ENCODE measurements around the gene RGPD8.
A peak's percentile ranks its signal among the peaks of the same experiment; 100 is the strongest.
"Not testable (repeated sequence)": the region's sequence is repeated elsewhere in the genome, so short reads cannot be mapped to it uniquely, and the experiment has no call there.

The RGPD8 gene

DNA sequence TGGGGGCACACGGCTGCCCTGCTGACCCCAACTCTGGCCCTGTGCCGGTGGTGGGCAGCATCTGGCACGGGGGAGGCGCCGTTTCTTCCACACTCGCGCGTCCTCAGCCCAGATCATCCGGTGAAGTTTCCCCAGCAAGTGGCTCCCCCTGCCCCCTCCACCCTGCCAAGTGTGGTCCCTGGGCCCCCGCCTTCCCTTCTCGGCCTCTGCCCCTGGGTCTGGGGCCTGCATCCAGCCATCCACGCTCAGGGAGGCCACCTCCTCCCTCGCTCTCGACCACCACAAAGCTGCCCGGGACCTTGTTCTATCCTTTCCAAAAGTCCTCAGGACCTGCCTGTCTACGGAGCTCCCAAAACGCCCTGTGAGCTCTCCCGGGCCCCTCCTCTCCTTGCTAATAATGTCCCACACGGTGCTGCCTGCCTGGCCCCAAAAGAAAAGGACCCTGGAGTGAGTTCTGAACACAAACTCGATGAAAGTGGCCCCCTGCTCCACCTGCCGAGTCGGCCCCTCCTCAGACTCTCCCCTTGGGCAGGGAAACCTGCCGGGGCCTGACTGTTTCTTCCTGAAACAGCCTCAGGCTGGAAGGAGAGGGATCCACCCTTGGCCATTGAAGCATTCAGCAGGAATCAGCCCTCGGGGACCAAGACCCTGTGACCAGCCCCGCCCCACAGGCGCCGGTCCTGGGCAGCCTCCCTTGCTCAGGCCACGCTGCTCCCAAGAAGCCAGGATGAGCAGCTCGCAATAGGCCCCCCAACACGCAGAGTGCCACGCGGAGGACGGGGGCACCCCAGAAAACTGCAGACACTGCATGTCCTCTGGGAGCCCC, 1.7 kb upstream of the RGPD8 start:
- peak; percentile 15 for DNase-seq

DNA sequence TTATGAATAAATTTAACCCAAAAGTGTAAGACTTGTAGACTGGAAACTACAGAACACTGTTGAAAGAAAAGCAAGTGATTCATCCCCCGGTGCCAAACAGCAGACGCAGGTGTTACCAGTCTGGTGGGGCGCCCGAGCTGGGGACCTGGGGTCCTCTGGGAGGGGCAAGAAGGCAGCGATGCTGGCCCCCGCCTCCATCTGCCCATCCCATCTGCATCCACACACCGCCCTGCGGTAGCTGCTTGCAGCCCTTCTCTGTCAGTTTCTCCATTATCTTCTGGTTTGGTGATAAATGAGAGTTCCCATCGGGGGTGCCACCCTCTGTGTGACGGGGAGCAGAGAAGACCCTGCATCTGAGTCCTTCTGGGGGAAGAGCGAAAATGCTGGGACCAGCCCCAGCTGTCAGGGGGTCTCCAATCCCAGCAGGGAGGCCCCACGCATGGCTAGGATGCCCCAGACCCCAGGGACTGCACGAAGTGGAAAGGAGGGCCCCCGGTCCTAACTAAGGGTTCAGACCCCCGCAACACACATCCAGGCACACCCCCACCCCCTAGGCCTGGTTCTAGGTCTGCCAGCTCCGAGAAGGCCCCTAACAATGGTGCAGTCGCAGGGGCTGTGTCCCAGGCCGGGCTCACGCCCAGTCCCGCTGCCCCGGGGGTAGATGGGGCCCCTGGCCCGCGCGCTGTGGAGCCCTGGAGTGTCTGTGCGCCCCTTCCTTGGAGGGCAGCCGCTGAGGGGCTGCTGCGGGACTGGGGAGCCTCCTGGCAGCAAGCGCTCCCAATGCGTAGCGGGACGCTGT, 686 bp upstream of the RGPD8 start:
- DNase-seq = peak; percentile 3

DNA sequence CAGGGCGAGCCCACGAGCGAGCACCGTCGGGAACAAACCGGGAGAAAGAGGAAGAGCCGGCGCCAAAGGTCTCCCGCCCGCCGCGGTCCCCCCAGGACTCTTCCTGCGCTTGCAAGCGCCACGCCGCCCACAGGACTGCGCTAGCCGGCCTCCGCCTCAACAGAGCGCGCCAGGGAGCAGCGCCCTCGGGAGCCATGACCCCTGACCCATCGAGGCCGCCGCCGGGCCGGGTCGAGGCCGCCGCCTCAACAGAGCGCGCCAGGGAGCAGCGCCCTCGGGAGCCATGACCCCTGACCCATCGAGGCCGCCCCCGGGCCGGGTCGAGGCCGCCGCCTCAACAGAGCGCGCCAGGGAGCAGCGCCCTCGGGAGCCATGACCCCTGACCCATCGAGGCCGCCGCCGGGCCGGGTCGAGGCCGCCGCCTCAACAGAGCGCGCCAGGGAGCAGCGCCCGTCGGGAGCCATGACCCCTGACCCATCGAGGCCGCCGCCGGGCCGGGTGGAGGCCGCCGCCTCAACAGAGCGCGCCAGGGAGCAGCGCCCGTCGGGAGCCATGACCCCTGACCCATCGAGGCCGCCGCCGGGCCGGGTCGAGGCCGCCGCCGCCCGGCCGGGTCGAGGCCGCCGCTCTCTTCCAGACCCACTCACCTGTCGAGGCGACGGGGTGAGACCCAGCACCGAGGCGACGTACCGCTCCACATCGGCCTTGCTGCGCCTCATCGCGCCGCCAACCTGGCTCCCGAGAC, 538 bp downstream of the RGPD8 start:
- DNase-seq = peak; percentile 50

DNA sequence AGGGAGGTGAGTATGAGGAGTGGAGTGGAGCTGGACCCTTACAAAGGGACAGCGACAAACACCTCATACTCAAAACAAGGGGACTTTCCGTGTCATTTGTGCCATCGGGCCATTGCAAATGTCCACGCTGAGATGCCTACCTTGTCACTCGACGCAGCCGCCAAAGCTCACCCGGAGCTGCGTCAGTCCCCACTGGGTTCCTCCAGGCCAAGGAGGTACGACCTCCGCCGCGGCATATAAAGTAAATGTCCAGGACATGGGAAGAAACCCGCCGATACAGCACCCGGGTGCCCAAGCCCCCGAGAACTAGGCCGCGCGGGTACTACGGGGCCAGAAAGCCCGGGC, 1.1 kb downstream of the RGPD8 start:
- DNase-seq = not testable (repeated sequence)

DNA sequence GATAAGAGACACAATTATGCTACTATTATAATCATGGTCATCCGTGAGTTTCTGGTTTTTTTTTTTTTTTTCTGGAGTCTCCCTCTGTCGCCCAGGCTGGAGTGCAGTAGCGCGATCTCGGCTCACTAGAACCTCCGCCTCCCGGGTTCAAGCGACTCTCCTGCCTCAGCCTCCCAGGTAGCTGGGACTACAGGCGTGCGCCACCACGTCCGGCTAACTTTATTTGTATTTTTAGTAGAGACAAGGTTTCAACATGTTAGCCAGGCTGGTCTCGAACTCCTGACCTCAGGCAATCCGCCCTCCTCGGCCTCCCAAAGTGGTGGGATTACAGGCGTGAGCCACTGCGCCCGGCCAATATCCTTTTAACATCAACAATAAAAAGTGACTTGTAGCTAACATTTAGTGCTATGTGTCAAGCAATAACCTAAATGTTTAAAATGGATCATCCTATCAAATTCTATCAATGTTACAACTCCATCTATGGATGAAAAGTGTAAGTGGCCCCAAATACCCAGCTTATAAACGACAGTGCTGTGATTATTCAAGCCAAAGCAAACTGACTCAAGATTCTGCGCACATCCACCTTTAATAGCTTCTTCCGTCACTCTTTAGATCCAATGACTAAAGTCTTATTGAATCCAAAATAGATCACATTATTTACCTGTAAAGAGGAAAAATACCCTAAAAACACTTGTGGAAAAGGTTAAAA, 1.7 kb downstream of the RGPD8 start:
- DNase-seq = not testable (repeated sequence)

DNA sequence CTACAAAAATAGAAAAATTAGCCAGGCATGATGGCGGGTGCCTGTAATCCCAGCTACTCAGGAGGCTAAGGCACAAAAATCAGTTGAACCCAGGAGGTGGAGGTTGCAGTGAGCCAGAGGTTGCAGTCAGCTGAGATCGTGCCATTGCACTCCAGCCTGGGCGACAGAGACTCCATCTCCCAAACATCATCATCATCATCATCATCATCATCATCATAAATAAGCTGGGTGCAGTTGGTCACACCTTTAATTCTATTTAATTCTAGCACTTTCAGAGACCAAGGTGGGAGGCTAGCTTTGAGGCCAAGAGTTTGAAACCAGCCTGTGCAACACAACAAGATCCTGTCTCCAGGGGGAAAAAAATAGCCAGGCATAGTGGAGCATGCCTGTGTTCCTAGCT, 8.9 kb downstream of the RGPD8 start:
- DNase-seq = not testable (repeated sequence)

DNA sequence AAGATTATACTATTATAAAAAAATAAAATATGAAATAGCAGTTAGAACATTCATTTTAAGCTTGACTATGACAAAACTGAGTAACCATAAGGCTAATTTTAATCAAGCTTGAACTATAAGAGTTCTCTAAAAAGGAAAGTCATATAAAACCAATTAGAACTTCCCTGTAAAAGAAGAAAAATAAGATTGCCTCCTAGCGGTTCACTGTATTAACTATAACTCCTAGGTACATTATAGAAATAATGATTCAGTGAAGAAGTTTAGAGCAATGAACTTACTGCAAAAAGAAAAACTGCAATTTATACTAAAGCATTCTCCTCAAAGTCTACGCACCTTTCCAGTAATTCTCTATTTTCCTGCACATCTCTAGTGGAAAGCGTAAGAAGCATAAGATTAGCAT, 16.6 kb downstream of the RGPD8 start:
- DNase-seq = not testable (repeated sequence)

DNA sequence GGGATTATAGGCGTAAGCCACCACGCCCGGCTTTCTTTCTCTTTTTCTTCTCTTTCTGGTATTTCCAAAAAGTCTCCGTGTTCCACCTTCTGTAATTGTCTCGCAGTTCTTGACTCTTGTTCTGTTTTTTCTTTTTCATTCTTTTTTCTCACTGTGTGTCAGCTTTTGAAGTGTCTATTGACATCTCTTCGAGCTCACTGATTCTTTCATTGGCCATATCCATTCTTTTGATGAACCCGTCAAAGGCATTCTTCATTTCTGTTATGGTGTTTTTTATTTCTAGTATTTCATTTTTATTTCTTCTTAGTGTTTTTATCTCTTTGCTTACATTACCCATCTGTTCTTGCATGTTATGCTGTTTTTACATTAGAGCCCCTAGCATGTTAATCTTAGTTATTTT, 73.4 kb downstream of the RGPD8 start:
- not testable (repeated sequence) for DNase-seq

DNA sequence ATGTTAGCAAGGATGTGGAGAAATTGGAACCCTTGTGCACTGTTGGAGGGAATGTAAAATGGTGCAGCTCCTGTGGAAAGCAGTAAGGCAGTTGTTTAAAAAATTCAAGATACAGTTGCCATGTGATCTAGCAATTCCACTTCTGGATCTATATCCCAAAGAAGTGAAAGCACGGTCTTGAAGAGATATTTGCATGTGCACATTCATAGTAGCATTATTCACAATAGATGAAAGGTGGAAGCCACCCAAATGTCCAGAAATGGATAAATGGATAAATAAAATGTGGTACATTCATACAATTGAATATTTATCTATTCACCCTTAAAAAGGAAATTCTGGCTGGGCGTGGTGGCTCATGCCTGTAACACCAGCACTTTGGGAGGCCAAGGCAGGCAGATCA, 79.1 kb downstream of the RGPD8 start:
- not testable (repeated sequence) for DNase-seq

DNA sequence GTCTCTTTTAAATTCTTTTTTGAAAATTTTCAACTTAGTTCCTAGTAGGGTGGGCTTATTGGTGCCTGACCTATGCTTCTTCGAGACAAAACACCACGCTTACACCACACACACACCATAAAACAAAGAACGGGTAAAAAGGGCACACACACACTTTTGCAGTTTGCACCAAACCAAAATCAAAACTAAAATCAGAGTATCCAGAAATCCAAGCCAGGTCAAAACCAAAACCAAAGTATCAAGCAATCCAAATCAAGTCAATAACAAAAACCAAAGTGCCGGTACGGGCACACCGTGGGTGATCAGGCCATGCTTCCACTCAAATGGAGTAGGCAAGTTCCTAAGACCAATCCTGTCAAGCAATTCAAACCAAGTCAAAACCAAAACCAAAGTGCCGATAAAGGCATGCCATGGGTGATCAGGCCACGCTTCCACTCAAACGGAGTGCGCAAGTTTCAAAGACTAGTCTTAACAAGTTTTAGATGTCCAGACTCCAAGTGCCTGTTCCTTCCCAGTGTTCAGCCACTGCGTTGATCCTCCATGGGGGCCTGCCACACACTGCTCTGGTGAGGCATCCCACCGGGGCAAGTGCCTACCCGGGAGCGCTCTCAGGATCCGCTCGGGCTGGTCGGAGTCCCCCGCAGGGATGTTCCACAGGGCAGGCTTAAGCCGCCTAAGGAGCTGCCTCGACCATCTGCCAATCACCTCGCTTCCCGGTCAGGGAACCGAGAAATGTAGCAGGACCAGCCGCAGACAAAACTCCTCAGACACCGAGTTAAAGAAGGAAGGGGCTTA, 80.4 kb downstream of the RGPD8 start:
- DNase-seq = not testable (repeated sequence)

DNA sequence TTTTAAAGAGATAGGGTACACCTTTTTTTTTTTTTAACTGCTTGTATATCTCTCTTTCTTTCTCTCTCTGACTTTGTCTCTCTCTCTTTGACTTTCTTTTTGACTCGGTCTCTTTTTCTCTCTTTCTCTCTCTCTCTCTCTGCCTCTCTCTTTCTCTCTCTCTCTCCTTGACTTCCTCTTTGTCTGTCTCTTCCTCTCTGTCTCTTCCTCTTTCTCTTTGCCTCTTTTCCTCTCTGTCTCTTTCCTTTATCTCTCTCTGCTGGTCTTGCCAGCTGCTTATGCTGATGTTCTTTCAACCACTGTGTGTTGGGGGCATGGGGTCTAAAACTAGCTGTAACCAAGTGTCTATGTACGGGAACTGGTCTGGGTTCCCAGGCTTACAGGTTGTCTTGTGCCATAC, 81.2 kb downstream of the RGPD8 start:
- not testable (repeated sequence) for DNase-seq

DNA sequence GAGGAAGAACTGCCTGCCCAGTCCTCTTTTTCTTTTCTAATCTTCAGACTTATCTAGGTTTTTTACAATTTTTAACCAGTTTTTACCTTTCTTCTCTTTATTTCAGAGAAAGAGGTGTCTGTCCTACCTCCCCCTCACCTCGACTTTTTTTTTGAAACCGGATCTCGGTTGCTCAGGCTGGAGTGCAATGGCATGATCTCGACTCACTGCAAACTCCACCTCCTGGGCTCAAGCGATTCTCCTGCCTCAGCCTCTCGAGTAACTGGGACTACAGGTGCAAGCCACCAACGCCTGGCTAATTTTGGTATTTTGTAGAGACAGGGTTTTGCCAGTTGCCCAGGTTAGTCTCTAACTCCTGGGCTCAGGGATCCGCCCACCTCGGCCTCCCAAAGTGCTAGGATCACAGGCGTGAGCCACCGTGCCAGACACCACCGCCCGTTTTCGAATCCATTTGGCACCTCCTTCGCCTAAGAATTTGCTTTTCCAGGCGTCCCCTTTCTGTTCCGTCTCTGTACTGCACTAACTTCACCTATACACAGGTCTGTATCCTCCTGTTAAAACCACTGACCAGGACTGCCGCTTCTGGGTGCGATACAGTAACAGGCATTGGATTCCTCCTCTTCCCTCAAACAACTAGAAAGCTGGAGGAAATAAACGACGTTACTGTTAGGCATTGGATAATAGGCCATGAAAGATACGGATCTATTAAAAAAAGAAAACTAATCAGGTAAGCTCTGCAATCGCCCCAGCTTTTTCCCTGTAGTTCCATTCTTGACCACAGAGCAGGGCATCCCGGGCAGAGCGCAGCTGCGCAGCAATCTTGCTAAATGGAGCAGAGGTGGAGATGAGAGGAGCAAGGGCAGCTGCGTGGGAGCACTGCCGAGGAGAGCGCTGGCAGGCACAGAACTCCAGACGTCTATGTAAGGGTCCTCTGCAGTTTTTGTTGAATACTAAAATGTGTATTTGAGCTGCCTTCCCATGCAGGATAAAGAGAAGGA, 88.1 kb downstream of the RGPD8 start:
- no peak for DNase-seq

DNA sequence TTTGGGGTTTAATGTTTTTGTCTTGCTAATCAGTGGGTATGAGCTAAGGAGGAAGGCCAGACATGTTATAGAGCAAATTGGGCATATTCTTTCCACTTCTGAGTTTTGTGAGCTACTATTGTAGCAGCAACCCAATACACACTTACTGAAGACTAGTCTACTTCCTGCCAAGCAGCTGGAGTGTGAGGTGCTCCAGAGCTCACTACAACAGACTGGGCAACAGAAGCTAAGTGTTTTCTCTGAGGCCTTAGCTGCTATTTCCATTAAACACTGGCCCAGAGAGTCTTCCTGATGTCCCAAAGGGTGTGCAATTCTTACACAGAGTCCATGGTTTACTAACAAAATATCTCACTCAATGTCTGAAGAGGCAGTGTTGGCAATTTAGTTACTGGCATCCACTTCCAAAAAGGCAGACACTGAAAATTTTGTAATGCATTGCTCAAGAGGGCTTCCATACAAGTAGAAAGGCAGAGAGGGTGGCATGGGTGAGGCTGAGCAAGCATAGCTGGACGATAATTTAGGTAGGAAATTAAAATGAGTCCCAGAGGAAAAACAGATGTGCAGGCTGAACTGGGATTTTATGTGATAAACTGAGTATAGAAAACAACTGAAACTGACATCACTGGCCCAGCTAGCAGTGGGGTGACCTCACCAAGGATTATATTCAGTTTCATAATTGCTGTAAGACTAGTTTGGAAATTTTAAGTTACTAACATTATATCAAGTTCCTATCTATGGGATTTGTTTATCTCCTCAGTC, 89.4 kb downstream of the RGPD8 start:
- no peak for DNase-seq

DNA sequence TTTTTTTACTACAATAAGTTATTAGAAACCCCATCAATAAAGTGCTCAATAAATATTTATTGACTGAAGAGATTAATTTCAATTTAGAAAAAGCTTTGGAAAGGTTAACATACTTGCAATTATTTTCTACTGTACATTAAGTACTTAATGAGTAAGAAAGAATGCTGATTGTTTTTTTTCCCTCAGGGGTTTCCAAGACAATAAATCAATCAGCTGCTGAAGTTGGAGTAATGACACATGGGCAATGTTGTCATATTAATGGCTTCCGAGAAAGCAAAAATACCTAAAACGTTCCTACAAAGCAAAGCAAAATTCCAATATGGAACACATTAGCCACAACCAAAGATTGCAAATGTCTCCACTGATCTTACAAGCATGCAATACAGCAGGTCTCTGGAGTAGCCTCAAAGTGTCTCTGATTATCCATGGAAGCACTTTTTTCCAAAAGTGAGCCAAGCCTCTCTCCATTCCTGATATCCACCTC, 91.3 kb downstream of the RGPD8 start:
- DNase-seq = no peak

DNA sequence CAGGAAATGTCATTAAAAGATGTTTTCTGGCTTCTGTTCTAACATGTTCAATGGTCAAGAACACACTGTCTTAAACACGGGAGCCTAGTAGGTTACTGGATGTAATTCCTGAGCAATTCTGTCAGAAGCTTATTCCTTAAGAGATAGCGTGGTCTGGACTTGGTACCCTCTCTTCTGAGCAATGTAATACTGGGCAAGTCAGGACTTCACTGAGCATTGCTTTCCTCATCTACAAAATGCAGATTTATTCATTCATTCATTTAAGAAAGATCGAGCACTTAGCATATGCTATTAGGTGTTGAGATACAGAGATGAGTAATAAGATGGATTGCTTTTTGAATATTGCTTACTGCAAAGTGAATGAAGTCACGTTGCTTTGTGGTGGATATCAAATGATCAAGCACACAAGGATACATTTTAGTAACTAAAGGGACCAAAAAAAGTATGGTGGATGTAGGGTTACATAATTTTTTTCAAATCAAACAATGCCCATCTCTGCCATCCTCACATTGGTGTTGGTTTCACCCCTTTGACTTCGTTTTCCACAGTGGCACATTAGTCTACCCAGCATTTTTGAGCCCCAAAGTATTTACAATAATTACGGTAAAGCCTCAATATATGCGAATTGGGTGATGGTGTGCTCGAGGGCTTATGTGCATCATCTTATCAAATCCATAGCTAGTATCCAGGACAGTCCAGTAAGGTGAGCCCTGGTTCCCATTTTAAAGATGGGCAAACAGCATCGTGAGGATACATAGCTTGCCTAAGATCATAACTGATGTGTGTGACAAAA, 92.8 kb downstream of the RGPD8 start:
- no peak for DNase-seq

DNA sequence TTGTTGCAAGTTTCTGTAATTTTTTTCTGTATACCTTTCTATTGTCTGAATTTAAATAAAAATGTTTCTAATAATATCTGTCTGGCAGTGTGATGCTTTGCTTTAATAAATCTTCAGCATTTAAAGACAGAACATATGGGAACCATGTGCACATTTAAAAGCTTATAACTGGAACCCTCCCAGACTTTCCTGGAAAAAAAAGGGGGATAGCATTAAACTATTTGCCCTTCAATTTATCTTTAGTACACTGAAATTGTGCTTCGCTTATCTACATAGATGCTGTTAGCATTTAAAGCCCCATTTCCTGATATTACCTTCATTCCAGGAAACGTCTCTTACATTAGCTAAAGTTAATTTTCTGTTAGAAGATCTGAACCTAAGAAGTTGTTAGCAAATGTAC, 93.5 kb downstream of the RGPD8 start:
- DNase-seq = no peak

DNA sequence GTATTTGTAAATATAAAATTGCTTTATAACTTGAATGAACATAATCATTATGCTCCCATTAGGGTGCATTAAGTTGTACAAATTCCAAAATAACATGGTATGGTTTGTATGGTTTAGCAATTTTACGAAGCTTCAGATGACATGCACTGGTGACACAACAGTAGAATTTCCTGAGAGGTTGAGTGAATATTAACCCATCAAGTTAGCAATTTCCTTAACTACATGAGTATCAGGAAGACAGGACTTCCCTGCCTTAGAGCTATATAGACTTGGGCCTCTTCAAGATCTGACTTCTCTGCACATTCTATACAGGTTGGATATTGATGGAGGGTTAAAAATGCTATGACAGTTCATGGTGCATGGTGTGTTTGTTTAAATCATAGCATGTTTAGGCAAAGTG, 97.8 kb downstream of the RGPD8 start:
- DNase-seq = no peak

DNA sequence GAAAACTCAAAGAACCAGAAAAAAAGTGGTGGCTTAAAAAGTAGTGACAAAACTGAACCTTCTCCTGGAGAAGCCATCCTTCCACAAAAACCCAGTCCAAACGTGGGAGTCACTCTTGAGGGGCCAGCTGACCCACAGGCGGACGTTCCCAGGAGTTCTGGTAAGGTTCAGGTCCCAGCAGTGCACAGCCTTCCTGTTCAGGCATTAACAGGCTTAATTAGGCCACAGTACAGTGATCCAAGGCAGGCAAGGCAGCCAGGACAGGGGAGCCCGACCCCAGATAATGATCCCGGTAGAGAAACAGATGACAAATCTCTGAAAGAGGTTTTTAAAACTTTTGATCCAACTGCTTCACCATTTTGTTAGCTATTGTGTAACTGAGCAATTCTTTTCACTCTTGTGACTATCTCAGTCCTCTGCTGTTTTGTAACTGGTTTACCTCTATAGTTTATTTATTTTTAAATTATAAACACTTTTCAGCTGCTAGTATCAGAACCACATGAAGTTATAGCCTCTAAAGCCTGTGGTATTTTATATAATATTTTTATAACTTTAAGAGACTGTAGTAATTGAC, 101.2 kb downstream of the RGPD8 start:
- no peak for DNase-seq

DNA sequence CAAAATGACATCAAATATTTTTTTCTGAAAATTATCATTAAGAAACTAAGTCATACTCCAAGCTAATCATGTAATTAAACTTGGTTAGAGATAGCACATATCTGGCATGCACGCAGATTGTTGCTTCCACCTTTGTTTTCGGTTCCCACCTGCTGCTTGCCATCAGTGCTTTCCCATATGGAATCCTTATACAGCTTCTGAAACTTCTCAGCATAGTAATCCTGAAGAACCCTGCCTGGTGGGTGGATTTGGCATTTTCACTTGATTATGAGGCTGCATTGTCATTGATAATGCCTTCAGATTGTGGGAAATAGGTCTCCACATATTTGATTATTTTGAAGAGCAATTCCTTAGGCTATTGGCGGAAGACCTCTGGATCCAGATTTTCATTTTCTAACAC, 110.5 kb downstream of the RGPD8 start:
- no peak for DNase-seq

Measured in retina (tissue), 1 donor.